Measurements from ENCODE around the gene PHEX. TPM values are rescaled to one million over a fixed set of nuclear protein-coding genes. Genes with fewer than 3 reads are reported as not detected.

The PHEX gene
- total RNA-seq, 1 donor from 2014 or later: under 0.01 TPM

DNA sequence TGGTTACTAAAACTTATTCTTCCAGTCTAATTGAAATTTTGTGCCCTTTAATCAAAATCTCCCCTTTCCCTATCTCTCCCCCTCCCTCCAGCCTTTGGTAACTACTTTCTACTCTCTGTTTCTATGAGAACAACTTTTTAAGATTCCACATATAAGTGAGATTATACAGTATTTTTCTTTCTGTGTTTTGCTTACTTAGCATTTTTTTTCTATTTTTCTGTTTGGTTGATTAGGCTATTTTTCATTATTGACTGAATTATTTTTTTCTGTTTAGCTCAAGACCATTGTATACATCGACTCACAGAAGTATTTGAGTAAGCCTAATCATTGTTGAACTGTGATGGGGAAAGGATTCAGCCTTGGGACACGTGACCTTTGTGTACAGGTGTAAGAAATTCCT, 116.4 kb downstream of the PHEX start:
- DNase-seq (ENCODE audit: low read depth in 2 of 2): no peak

DNA sequence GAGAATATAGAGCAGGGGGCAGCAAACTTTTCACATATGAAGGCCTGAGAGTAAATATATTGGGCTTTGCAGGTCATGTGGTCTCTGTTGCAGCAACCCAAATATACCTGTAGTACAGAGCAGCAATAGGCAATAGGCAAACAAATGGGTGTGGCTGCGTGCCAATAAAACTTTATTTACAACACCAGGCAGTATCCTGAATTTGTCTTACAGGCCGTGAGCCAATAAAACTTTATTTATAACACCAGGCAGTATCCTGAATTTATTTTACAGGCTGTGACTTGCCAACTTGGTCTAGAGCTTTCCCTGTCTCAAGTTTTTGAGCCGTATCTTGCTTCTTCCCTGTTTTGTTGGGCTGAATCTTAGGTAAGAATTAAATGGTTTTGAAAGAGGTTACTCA, 118.2 kb downstream of the PHEX start:
- no peak for DNase-seq (ENCODE audit: low read depth in 2 of 2)

DNA sequence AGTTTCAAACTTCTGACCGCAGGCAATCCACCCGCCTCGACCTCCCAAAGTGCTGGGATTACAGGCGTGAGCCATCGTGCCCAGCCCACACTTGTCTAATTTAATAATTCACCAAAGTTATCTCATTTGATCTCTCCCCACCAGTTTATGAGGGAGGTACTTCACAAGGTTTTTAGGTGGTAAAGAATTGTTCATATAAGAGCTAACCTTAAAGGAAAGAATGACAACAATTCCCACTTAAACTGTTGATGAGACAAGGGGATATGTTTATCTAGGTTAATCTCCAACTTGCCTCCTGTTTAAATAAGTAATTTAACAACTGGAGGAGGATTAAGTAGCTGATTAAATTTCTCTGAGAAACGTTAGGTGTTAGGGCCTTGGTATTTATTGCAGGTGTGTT, 123.0 kb downstream of the PHEX start:
- no peak for DNase-seq (ENCODE audit: low read depth in 2 of 2)

DNA sequence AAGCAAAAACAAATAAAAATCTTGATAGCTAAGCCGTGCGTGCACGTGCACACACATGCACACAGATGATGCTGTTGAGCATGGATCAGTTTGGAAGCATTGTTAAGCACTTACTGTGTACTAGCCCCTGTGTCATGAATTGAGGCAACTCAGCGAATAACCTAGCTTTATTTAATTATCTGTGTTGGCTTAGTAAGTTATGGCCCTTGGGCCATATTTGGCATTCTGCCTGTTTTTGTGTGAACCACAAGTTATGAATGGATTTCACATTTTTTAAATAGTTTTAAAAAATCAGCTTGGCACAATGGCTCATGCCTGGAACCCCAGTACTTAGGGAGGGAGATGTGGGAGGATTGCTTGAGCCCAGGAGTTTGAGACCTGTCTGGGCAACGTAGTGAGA, 126.9 kb downstream of the PHEX start:
- DNase-seq (ENCODE audit: low read depth in 2 of 2): peak in 1 of 2 donors; percentile 40

DNA sequence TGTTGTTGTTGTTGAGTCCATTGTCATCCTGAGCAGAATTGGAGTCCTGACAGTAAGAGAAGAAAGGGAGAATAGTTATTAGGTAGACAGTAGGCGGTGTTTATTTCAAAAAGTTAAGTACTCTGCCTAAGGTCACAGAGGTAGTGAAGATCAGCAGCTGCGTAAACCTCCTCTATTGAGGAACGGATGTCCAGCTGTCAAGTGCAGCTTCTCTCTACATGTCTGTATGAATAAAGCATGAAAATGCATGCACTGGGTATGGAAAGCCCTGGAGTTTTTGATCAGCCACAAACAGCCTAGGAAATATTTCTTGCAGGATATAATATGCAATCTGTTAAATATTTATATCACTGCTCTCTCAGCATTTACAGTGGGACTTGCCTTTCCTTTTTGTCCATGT, 131.2 kb downstream of the PHEX start:
- peak in 1 of 2 donors; percentile 42 for DNase-seq (ENCODE audit: low read depth in 2 of 2)

DNA sequence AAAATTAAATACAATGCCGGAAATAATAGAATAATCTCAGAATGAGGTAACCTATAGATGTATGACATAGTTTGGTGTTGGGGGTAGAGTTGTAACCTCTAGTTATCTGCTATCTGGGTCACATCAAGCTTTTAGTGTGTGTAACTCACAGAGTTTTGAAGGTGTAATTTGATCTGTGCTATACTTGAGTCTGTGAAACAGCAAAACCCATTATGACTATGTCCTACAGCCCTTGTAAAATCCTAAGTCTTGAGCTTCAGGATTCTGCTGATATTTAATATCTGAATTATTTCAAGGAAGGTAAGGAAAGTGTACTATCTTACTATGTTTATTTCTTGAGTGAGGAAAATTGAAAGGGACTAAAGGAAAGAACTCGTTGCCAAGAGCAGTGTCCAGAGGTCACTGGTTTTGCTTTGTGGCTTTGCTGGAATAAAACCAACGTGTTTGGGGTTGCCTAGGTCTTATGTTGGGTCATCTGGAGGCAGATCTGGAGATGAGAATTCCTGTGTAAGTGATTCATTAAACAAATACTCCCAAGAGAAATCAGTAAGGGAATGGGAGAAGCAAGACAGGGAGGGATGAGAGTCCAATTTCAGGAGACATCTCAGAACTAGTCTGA, 132.8 kb downstream of the PHEX start:
- no peak for DNase-seq (ENCODE audit: low read depth in 2 of 2)

DNA sequence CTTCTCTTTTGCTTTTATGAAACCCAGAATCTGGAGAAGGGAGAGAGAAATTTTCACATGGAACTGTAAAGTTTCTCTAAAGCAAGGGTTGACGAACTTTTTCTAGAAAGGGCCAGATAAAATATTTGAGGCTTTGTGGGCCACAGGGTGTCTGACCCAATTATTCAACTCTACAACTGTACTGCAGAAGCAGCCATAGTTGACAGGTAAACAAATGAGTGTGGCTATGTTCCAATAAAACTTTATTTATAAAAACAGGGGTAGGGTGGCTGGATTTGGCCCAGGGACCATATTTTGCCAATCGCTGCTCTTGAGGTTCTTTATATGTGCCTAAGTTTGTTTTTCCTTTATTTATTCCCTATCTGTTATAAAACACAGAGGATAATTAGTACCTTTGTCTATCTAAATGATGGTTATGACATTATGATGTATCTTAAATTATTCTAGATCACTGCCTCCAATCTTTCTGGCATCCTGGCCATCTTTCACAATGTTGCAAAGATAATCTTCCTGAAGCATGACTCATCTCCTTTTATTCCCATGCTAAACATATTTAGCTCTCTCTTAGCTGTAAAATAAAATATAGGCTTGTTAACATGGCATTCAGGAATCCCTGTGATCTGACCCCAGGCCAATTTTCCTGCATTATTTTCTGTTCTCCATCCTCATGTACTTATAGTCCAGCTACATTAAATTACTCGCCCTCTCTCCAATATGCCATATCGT, 133.8 kb downstream of the PHEX start:
- DNase-seq (ENCODE audit: low read depth in 2 of 2): peak in 1 of 2 donors; percentile 48

DNA sequence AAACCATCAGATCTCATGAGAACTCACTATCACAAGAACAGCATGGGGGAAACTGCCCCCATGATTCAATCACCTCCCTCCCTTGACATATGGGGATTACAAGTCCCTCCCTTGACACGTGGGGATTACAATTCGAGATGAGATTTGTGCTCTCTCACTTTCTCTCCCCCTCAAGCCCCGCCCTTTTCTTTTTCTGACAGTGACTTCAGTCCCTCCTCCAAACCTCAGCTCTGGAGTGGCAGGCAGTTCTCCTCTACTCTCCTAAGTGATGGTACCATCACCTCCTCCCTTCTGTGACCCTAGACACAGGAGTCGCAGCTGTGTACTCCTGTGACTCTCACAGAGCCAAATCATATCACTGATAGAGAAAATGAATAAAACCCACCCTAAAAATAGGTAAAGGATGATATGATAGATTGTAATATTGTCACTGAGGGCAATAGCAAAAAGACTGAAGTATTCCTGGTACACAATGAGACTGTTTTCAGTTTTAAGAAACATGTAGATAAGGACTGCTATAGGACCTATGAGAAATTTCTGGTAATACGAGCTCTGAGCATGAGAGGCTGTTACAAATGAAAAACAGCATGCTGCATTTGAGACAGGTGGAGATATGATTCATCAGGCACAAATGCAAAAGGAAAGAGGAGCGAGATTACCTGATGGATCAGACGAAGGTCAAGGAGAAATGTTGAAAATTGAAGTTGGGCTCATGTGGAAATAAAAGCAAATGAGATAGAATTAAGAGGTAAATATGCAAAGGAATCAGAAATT, 139.3 kb downstream of the PHEX start:
- no peak for DNase-seq (ENCODE audit: low read depth in 2 of 2)

DNA sequence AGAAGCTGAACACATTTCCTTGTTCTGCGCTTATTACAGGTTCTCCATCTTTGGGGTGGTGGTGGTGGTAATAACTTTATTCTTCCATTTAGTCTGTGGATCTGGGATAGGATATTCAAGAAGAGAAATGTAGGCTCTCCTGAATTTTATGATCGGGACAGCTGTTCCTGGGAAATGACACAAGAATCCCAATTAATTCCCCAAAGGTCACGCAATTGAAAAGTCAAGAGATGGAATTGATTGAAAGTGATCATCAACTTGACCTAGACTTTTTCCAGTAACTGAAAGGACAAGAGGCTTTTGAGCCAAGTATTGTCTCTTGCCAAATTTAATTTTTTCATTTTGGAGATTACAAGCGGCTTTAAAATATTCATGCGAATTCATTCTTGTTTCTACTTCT, 141.8 kb downstream of the PHEX start:
- no peak for DNase-seq (ENCODE audit: low read depth in 2 of 2)

DNA sequence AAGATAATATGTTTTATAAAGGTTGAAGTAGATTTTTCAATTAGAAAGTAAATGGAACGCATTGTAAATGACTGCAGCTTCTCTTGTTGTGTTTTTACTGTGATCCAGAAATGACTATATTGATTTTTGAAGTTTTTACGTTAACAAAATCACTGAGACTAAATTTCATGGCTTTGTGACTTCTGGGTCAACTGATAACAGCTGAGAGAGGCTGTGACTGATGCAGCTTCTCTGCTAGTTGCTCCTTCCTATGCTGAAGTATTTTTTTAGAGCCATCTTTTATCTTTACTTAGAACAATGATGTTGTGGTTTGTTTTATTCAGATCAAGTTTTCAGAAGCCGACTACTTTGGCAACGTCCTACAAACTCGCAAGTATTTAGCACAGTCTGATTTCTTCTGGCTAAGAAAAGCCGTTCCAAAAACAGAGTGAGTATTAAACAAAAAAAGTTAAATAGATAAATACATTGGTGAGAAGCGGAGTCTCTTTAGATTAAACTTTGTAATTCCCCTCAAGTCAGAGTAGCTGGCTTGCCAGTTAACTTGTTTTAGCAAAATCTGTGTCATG, 145.9 kb downstream of the PHEX start:
- no peak for DNase-seq (ENCODE audit: low read depth in 2 of 2)

DNA sequence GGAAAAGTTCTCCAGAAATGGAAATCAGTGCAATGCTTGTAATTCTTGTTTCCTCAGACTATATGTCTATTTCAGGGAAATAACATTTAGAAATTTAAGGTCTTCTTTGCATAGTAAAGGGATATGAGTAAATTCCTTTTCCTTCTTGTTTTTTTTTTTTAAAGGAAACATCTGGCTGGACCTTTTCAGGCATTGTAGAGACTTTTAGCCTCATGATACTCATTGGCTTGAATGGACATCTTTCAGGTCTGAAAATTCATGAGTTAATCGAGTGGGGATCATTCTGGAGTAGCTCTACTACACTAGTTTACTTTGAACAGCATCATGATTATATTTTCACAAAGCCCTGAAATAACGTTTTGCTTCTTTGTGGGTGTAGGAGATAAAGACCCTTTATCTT, 152.0 kb downstream of the PHEX start:
- peak in 1 of 2 donors; percentile 56 for DNase-seq (ENCODE audit: low read depth in 2 of 2)

DNA sequence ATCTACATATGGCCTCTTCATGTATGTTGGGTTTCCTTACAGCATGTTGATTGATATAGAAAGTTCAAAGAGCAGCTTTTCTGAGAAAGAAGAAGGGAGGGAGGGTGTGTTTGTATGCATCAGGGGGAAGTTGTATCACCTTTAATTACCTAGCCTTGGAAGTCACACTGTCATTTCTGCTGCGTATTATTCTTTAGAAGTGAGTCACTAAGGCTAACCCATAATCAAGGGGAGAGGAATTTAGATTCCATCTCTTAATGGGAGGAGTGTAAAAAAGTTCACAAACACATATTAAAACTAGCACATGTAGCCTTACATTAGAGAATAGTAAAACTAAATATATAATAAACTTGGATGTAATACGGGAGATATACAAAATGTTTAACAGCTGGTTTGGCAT, 154.0 kb downstream of the PHEX start:
- no peak for DNase-seq (ENCODE audit: low read depth in 2 of 2)

DNA sequence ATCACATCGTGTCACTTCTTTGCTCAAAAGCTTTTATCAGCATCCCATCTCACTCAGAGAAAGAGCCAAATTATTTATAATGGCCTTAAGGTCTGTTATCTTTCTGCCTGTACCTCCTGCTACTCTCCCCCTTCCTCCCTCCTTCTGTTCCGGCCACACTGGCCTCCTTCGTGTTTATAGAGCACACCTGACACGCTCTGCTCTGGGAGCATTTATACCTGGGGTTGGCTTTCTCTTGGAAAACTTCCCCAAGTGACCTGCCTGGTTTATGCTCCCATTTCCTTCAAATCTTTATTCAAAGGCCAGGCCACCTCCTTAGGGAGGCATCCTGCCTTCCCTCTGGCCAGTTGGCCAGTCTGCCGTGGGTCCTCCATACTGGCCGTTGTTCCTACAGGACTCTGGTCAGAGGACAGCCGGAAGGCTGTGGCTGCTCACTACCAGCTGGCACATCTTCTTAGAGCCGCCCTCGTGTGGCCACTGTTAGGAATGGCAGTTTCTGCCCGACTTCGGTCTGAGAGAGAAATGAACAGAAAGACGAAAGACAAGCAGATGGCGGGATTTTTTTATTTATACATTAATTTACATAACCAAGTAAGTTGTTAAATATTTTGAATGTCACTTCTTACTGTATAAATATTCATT, 160.4 kb downstream of the PHEX start:
- peak; percentile 70 to 74 for DNase-seq (ENCODE audit: low read depth in 2 of 2)

DNA sequence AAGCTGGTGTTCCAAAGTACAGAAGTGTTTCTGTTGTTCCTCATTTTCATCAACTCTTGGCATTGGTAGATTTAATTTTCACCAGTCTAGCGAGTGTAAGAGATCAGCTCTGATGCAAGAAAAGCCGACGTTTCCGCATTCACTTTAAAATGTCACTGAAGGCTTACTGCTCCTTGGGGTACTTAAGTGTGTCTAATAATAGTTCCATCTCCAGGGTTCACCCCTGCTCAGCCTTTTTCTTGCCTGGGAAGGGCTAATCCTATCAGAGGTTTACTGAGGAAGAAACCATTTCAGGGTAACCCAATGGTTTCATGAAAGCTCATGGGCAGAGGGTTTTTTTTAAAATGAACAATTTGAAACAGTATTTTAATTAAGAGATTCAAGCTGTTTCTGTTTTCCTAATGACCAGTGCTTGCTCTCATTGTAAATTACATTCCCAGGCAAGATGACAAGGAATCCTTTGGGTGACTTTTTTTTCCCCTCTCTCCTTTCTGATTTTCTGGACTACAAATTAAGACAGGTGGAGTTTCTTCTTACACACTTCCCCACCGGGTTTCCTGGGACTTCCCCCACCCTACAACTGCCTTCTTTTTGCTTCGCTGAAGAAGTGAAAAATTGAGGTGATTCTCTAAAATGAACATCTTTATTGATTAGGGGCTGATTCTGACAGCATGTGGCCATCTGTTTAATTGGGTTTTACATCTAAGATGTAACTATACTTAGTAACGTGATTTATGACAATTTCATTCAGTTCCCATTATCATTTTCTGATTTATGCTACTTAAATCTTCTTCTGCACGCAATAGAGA, 161.9 kb downstream of the PHEX start:
- DNase-seq (ENCODE audit: low read depth in 2 of 2): no peak

DNA sequence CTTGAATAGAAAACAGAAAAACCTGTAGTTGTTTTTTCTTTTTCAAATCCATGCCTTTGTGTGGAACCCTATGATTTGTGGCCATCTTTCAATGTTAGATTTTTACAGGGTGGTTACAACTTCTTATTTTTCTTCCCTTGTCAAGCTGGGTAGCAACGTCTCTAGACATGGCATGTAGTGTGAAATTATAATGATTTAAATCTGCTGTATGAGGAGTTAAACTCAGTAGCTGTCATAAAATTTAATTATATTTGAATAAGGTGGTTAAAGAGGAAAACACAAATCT, 162.5 kb downstream of the PHEX start:
- DNase-seq (ENCODE audit: low read depth in 2 of 2): no peak

DNA sequence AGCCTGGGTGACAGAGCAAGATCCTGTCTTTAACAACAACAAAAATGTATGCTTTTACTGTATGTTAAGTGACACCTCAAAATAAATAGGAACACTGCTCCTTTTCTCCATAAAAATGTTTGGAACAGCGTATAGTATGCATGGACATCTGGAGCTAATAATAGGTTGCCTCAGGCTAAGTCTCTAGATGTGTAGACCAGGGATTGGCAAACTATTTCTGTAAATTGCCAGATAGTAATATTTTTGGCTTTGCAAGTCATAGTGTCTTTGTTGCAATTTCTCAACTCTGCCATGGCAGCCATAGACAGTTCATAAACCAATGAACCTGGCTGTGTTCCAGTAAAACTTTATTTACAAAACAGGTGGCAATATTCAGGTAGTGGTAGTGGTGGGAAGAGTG, 164.0 kb downstream of the PHEX start:
- DNase-seq (ENCODE audit: low read depth in 2 of 2): no peak

DNA sequence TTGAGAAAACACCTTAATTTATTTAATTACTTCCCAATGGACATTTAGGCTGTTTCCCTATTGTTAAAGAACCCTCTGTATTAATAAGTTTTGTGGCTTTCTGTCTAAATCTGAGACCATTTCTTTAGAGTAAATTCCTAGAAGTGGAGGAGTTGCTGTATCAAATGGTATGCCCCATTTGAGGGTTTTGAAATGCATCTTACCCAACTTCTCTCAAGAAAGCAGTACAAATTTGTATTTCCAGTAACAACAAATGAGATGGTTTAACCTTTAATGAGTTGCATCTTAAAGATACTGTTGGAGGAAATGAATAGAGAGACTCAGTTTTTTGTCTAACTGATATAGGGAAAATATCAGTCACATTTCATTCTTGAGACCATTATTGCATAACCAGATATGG, 170.1 kb downstream of the PHEX start:
- no peak for DNase-seq (ENCODE audit: low read depth in 2 of 2)

DNA sequence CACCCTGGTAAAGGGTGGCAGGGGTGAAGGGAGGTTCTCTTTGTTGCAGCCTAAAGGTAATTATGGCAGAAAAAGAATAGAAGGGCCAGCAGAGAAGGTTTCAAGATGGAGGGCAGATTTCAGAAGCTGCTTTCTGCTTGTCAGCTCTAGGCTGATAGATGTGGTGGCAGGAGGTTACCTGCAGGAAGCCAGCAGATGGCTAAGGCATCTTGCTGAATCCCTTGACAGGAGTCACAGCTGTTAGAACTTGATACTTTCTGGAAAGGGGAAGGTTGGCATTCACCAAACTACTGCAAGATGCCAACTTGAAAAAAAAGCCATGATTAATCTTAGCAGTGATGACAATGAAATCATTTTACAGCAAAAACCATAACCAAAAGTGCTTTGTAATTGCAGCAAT, 171.1 kb downstream of the PHEX start:
- no peak for DNase-seq (ENCODE audit: low read depth in 2 of 2)

DNA sequence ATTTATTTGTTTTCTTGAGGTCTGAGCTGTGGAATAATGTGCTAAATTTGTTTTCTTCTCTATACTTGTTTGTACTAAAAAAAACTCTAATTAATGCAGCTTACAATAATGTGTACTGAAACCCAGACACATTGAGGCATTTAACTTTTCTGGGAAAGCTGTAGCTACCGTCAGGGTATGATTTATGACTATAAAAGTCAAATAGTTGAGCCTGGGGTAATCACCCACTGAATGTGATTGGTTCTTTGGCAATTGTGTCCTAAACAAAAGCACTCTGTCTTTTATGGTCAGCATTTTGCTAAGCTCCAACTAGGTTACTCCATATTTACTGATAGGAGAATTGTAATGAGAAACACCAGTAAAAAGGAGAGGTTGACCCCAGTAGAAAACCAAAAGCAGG, 174.7 kb downstream of the PHEX start:
- no peak for DNase-seq (ENCODE audit: low read depth in 2 of 2)

DNA sequence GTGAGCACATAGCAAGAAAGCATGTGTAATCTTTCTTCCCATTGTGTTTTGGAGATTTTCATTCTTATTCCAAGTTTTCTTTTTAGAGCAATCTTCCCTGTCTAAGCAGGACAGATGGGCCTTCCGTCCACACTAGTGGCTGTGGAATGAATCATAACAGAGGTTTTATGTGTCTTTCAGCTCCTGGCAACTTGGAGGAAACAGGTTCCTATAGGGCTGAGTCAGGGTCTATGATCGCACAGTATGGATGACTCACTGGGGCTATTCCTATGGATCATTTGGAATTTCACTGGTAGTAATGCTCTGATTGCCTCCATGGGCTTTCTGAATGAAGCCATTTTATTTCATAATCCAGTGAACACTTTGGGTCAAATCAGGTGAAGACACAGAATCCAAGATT, 188.8 kb downstream of the PHEX start:
- peak in 1 of 2 donors; percentile 74 for DNase-seq (ENCODE audit: low read depth in 2 of 2)

DNA sequence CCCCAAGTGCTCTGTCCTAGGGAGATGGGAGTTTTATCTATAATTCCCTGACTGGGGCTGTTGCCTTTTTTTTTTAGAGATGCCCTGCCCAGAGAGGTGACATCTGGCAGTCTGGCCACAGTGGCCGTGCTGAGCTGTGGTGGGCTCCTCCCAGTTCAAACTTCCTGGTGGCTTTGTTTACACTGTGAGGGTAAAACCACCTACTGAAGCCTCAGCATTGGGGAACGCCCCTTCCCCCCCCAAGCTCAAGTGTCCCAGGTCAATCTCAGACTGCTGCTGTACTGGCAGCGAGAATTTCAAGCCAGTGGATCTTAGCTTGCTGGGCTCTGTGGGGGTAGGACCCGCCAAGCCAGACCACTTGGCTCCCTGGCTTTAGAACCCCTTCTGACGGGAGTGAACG, 202.3 kb downstream of the PHEX start:
- DNase-seq (ENCODE audit: low read depth in 2 of 2): no peak

All from lung microvascular endothelial cell (primary cell).